Posterior vena cava (tissue), 2 donors: ENCODE measurements around the gene RAD51AP2. TPM values are rescaled to one million over a fixed set of nuclear protein-coding genes. Genes with fewer than 3 reads are reported as not detected.
A peak's percentile ranks its signal among the peaks of the same experiment; 100 is the strongest.
"Not testable (repeated sequence)": the region's sequence is repeated elsewhere in the genome, so short reads cannot be mapped to it uniquely, and the experiment has no call there.

Source experiments
- DNase-seq: peaks from one replicate; pipeline ENCODE4 v3.0.0-alpha.2; 2020; ENCODE audit warnings: low spot score
- intact Hi-C, 2 donors: fragments of 100-400 bp; cut with DNase I; formaldehyde crosslinking; loops; one replicate each; pipeline versions ENCODE4 v1.14.1 to v1.14.2; 2022 to 2023
- long read RNA-seq, 2 donors: library from polyadenylated mRNA; unstranded; transcript quantifications; one replicate each; pipeline ENCODE4 v2.0.0, GENCODE V29; 2020 to 2021
- total RNA-seq, 2 donors: library from RNA; stranded (reverse); fragmentation: NEBNext Ultra II Directional; extraction: Animal tissue kit (Norgen Biotek cat#: 25700); gene quantifications; one replicate each; pipeline ENCODE4 v1.2.1, GENCODE V29; 2021
- donor health status: DM: yes; HTN: yes; CAD: no.
- donor health status: DM: yes; HTN: yes; CAD: no.

RAD51AP2 gene
- total RNA-seq, result not detected
- long read RNA-seq, donor 1, result 0 reads
- long read RNA-seq, donor 2, result 0 reads

GRCh38 chr2:17518212-17519154, at the start of gene RAD51AP2:
RAD51AP2 (minus strand) TSS chr2:17518440; CDS start chr2:17518415, 25 bp downstream.
- peak; percentile 93 for DNase-seq
- intact Hi-C loops, result no loop called here

DNA sequence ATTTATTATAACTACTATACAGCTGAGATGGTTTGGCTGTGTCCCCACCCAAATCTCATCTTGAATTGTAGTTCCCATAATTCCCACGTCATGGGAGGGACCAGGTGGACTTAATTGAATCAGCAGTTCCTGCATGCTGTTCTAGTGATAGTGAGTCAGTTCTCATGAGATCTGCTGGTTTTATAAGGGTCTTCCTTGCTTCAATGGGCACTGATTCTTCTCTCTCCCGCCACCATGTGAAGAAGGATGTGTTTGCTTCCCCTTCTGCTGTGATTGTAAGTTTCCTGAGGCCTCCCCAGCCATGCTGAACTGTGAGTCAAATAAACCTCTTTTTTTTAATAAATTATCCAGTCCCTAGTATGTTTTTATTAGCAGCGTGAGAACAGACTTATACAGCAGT, 47.5 kb upstream of the RAD51AP2 start:
- intact Hi-C loops, DNase-seq: not testable (repeated sequence)

DNA sequence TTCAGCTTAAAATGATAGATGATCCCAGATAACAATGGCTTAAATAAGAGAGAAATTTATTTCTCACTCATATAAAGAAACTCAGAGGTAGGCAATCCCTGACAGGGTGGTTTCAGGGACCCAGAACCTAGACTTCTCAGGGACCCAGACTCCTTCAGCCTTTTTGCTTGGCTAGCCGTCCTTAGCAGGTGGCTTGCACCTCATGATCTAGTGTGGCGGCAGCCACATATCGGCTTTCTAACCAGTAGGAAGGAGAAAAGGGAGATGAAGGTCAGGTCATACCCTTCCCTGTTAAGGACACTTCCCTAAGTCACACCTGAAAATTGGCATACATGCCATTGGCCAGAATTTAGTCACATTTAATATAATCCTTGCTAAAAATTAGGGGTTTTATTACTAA, 40.6 kb upstream of the RAD51AP2 start:
- DNase-seq, result no peak
- intact Hi-C loops, result no loop called here

DNA sequence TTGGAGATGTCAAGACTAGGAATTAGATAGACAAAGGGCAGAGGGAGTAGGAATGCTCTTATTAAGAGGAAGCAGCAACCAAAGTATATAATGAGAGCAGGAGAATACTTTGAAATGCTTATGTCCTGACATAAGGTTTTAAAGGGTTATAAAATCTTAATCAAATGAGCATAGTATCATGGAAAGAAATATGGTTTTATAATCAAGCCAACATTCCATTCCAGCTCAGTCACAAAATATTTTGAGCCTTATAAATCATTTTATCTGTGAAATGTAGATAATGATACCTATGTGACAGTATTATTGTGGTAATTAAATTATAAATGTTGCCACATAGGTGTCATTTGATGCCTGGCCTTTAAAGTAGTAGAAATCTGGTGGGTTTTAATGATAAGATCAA, 39.8 kb upstream of the RAD51AP2 start:
- no peak for DNase-seq
- intact Hi-C loops, result no loop called here

GRCh38 chr2:17557596-17557995, 39.4 kb upstream of the RAD51AP2 start:
- intact Hi-C loops, result no loop called here
- DNase-seq, result no peak

DNA sequence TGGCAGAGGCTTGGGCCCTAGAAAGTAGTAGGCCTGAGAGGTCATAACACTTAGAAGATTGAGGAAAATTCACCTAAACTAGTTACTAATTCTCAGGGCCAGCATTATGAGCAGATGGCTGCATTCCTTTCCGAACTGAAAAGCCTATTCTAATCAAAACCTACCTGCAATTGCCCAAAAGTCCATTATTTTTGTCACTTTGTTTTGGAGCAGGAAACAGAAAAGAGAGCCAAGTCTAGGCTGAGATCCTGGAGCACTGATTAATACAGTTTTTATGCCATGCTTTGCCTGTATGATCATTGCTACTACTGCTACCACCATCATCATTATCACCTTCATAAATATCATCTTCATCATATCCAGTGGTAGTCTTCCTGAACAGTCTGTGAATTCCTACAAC, 36.9 kb upstream of the RAD51AP2 start:
- intact Hi-C loops, result loop anchor here in 1 of 2 donors (2.0 kb wide), 1 partner anchor 46 kb away; no protein-coding TSS in a partner anchor
- DNase-seq, result no peak

DNA sequence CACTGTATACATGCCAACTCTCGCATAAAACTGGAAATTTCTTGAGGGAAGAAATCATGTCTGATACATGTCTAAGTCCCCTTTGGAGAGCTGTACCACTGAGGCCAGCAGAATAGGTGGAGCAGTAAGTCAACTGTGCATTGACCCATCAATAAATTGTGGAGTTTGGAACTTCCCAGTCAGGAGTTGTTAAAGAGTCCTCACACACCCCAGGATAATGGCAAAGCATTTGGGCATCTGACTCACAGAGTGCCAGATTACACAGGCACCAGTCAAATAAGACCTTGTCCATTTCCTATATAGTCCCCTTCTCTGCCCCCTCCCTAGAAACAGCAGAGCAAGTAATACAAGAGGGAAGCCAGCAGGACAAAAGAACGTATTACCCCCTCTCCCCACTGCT, 32.7 kb upstream of the RAD51AP2 start:
- no peak for DNase-seq

DNA sequence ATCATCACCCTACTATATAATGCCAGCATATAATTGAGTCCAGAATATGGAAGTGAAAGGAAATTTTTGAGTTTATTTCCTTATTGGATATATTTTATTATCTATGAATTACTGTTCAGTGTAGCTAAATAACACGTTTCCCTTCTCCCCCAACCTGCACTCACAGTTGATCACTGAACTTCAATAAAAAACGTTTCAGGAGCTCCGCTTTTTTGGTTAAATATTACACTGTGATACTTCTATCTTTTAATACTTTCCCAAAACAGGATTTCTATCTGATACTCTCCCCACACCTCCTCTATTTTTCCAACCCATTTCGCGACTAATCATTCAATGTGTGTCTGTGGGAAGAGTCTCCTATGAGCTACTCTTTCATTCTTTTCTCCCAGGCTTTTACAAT, 29.5 kb upstream of the RAD51AP2 start:
- intact Hi-C loops, result no loop called here
- DNase-seq, result no peak

More for the DNA sequence above, 32.7 kb upstream of the RAD51AP2 start:
- intact Hi-C loops, result no loop called here

GRCh38 chr2:17547237-17547636, 29.0 kb upstream of the RAD51AP2 start:
- no peak for DNase-seq
- intact Hi-C loops, result no loop called here

GRCh38 chr2:17545680-17546613, 27.7 kb upstream of the RAD51AP2 start:
- DNase-seq, result no peak

DNA sequence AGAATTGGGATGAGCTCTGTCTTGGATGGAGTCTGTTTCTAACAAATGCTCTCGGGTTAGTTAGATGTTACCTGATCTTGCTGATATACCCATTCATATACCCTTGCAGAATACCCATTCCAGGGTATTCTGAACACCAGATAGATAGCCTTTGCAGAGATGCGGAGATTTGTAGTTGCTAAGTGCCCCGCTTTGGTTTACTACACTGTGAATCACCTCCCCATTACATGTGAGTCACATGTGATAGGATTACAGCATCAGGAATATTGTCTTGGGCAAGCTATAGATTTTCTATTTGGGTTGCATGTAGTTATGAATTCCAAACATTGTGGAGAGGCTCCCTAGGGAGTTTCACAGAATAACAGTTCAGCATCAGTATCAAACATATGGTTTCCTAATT, 26.0 kb upstream of the RAD51AP2 start:
- intact Hi-C loops, result no loop called here
- no peak for DNase-seq

More at GRCh38 chr2:17545680-17546613, 27.7 kb upstream of the RAD51AP2 start:
- intact Hi-C loops, result no loop called here

DNA sequence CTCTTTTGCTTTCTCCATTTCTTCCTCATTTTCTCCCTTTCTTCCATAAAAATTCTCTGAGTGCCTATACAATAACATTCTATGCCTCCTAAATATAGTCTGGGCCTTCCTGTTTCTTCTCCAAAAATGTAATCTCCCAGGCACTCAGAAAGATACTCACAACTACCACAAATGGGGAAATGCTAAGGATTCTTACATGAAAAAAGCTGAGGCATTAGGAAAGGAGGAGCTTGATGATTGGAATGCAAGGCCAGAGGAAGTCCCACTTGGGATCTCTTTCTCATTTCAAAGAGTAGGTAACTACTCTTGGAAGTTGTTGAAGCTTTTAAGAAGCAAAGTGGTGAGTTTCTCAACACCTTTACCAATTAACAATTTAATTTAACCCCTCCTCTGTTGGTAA, 25.6 kb upstream of the RAD51AP2 start:
- no peak for DNase-seq
- intact Hi-C loops, result no loop called here

DNA sequence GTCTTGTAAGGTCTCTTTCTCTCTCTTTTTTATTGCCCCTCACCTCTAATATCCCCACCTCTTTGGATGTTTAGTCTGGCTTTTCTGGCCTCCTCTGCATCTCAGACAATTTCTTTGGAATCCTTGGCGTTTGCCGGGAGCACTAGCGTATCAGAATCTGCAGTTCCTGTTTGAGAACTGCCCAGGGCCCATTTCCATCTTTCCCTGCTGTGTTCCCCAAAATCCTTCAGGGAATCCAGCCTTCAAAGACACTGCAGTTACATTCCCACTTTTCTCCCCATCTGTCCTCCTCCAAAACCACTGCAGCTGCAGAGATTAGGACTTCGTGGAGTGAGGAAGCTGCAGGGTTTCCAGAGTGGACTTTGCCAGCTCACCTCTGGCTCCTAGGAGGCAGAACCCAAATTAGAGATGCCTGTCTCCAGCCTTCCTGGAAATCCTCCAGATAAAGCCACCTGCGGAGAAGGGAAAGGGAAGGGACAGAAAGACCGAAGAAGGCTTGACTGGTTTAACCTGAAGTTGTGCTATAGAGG, 25.0 kb upstream of the RAD51AP2 start:
- no peak for DNase-seq
- intact Hi-C loops, result no loop called here

- no peak for DNase-seq
- intact Hi-C loops, result no loop called here
Measured at GRCh38 chr2:17542471-17542870, 24.2 kb upstream of the RAD51AP2 start.

GRCh38 chr2:17541531-17541950, 23.3 kb upstream of the RAD51AP2 start:
- peak; percentile 46 for DNase-seq
- intact Hi-C loops, result no loop called here

- intact Hi-C loops, result no loop called here
- no peak for DNase-seq
Measured at GRCh38 chr2:17540813-17541530, 22.7 kb upstream of the RAD51AP2 start.

GRCh38 chr2:17540093-17540812, 22.0 kb upstream of the RAD51AP2 start, which contains the start of gene VSNL1:
VSNL1 (plus strand) TSS chr2:17540696; CDS start chr2:17592075, 51,379 bp downstream.
- DNase-seq, result peak; percentile 76
- intact Hi-C loops, result no loop called here

GRCh38 chr2:17539611-17540092, 21.4 kb upstream of the RAD51AP2 start:
- intact Hi-C loops, result no loop called here
- peak; percentile 48 for DNase-seq
